WTC11 (cell line): ENCODE data around the gene SERTAD3. TPM values are rescaled to one million over a fixed set of nuclear protein-coding genes. Genes with fewer than 3 reads are reported as not detected.

Experiments
- AFF4 ChIP-seq: sonication (generic); formaldehyde crosslinking; IDR thresholded peaks from 2 replicates; pipeline ENCODE4 v1.8.1; 2023; ENCODE audit warnings: mild to moderate bottlenecking, missing genetic modification reagents, borderline replicate concordance
- ARID4B ChIP-seq: sonication (generic); formaldehyde crosslinking; IDR thresholded peaks from 2 replicates; pipeline ENCODE4 v1.8.0; 2023; ENCODE audit warnings: missing genetic modification reagents, mild to moderate bottlenecking, borderline replicate concordance
- ERG ChIP-seq: fragments of 250-450 bp; sonication (Bioruptor Pico); IDR thresholded peaks from 2 replicates; pipeline ENCODE4 v1.8.0; 2021; ENCODE audit warnings: mild to moderate bottlenecking
- FOXP1 ChIP-seq: sonication (generic); formaldehyde crosslinking; IDR thresholded peaks from 2 replicates; pipeline ENCODE4 v1.8.0; 2022; ENCODE audit warnings: missing genetic modification reagents, mild to moderate bottlenecking, moderate library complexity, borderline replicate concordance
- HMGXB4 ChIP-seq: sonication (generic); formaldehyde crosslinking; IDR thresholded peaks from 2 replicates; pipeline ENCODE4 v1.8.1; 2023; ENCODE audit warnings: mild to moderate bottlenecking, moderate library complexity, missing genetic modification reagents
- MAX ChIP-seq: sonication (generic); formaldehyde crosslinking; IDR thresholded peaks from 2 replicates; pipeline ENCODE4 v1.8.0; 2022; ENCODE audit warnings: mild to moderate bottlenecking, missing genetic modification reagents
- MYBL2 ChIP-seq: sonication (generic); formaldehyde crosslinking; IDR thresholded peaks from 2 replicates; pipeline ENCODE4 v1.8.1; 2023; ENCODE audit warnings: mild to moderate bottlenecking, moderate library complexity, missing genetic modification reagents
- PRDM15 ChIP-seq: sonication (generic); formaldehyde crosslinking; IDR thresholded peaks from 2 replicates; pipeline ENCODE4 v1.8.0; 2022; ENCODE audit warnings: missing genetic modification reagents
- ZNF263 ChIP-seq: sonication (generic); formaldehyde crosslinking; IDR thresholded peaks from 2 replicates; pipeline ENCODE4 v1.8.1; 2022; ENCODE audit warnings: low read depth, mild to moderate bottlenecking, moderate library complexity, missing genetic modification reagents
- ZNF396 ChIP-seq: fragments of 250-450 bp; sonication (Bioruptor Pico); IDR thresholded peaks from 2 replicates; pipeline ENCODE4 v1.8.0; 2021; ENCODE audit warnings: mild to moderate bottlenecking, moderate library complexity, borderline replicate concordance
- total RNA-seq: library from RNA; stranded (reverse); gene quantifications from 3 replicates; pipeline ENCODE4 v1.2.3, GENCODE V29; 2021

SERTAD3 gene
- total RNA-seq, 1 experiment from 2014 or later, result 33.6 TPM

- peak; percentile 18; the same call in 1 of the 2 replicates for TF ChIP-seq ARID4B (CRISPR knock-in tag)
- peak; percentile 87; the same call in 1 of the 2 replicates for TF ChIP-seq MYBL2 (CRISPR knock-in tag)
- TF ChIP-seq MAX, result no peak; the same call in 1 of the 2 replicates
- no peak for TF ChIP-seq ZNF396 (CRISPR knock-in tag)
- no peak for TF ChIP-seq PRDM15 (CRISPR knock-in tag)
- no peak for TF ChIP-seq AFF4
- 0 out of 2 replicates have a peak, but pooled peaks have one; percentile 45 for TF ChIP-seq FOXP1 (CRISPR knock-in tag)
- TF ChIP-seq ZNF263 (CRISPR knock-in tag), result no peak
- TF ChIP-seq HMGXB4 (CRISPR knock-in tag), result peak; percentile 10; the same call in 1 of the 2 replicates
- TF ChIP-seq ERG (CRISPR knock-in tag), result no peak
- TF ChIP-seq, all 79 proteins: peak for 14
Measured at GRCh38 chr19:40444000-40444824, at the start of gene SERTAD3 (continued).
